HG02973 (cell line): ENCODE measurements around the gene TTC3.

Experiments used
- ATAC-seq: cut with Tn5 transposase; IDR thresholded peaks from one replicate; pipeline ENCODE4 v1.9.1; 2021; ENCODE audit warnings: moderate library complexity; ENCODE audit not compliant: unreplicated experiment

TTC3 gene

GRCh38 chr21:37249112-37249904, 176.3 kb downstream of the TTC3 start:
- no peak for ATAC-seq

- ATAC-seq, result no peak
Observed at GRCh38 chr21:37251294-37251634, 178.2 kb downstream of the TTC3 start.
